ENCODE data around the gene BRD3OS. TPM values are rescaled to one million over a fixed set of nuclear protein-coding genes. Genes with fewer than 3 reads are reported as not detected.

BRD3OS gene
- total and polyA plus RNA-seq, 2 donors (not counting 1 experiment from before 2014, with no cell fraction given) = 12.0 to 25.3 TPM

DNA sequence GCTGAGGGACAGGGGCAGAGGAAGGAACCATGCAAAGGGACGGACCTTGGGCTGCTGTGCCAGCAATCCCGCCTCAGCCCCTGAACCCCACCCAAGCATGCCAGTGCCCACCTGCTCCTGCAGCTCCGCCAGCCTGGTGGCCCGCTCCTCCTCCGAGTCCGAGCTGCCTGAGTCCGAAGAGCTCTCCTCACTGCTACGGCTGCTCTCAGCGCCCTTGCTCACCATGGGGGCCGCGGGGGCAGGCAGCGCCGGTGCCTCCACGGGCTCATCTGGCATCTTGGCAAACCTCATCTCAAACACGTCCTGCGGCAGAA lies 16.3 kb downstream of the BRD3OS start:
- Mint-ChIP-seq H3K27me3 (no peaks in the 10 kb centered on the region), H3K27ac (no peak overlapping the region), H3K9me3 (ENCODE audit: insufficient read depth) (no peaks in the 10 kb centered on the region), H3K4me1 (no peaks in the 10 kb centered on the region), H3K4me3 (no peak overlapping the region)
- peaks cover 1 to 23% (median 10%) of the 10 kb centered on the region in 3 donors for H3K9me3 ChIP-seq (ENCODE audit: control extremely low read depth in 1 of 3, control insufficient read depth in 2 of 3, insufficient read depth in 1 of 3, low read length in 2 of 3)
- DNase-seq (no peak), ATAC-seq (ENCODE audit: low read depth) (no peak)
- H3K79me2 ChIP-seq (ENCODE audit: control insufficient read depth, insufficient read depth, low read length) = no peaks in the 10 kb centered on the region
- peaks cover 14% of the 10 kb centered on the region for H4K20me1 ChIP-seq (ENCODE audit: control insufficient read depth, insufficient read depth, low read length, poor library complexity, severe bottlenecking)
- 97% methylated on average over 16 of the region's 16 CpGs for WGBS (ENCODE audit: insufficient coverage)
- no peak overlapping the region for H3K27ac ChIP-seq (ENCODE audit: low read length in 2 of 2)
- H3K36me3 ChIP-seq (replicated peaks in 1 of 2; ENCODE audit: control extremely low read depth in 1 of 2, control insufficient read depth in 1 of 2, extremely low read depth in 1 of 2, insufficient read depth in 2 of 2, low read length in 1 of 2) = peaks cover 0 to 60% of the 10 kb centered on the region in 2 experiments
- CTCF ChIA-PET = no interaction called here
- intact Hi-C loops (cut with micrococcal nuclease) = no loop called here
- no peak overlapping the region for H3K4me2 ChIP-seq (replicated peaks; ENCODE audit: low read depth, low read length, poor library complexity, severe bottlenecking)
- TF ChIP-seq EZH2 (IDR thresholded peaks at IDR 0.05; ENCODE audit: borderline replicate concordance, insufficient read depth, low read depth, low read length, poor library complexity, severe bottlenecking) = no peak
- TF ChIP-seq, protein P1, sequence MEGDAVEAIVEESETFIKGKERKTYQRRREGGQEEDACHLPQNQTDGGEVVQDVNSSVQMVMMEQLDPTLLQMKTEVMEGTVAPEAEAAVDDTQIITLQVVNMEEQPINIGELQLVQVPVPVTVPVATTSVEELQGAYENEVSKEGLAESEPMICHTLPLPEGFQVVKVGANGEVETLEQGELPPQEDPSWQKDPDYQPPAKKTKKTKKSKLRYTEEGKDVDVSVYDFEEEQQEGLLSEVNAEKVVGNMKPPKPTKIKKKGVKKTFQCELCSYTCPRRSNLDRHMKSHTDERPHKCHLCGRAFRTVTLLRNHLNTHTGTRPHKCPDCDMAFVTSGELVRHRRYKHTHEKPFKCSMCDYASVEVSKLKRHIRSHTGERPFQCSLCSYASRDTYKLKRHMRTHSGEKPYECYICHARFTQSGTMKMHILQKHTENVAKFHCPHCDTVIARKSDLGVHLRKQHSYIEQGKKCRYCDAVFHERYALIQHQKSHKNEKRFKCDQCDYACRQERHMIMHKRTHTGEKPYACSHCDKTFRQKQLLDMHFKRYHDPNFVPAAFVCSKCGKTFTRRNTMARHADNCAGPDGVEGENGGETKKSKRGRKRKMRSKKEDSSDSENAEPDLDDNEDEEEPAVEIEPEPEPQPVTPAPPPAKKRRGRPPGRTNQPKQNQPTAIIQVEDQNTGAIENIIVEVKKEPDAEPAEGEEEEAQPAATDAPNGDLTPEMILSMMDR (IDR thresholded peaks at IDR 0.05) = no peak
- H3K27me3 ChIP-seq (replicated peaks in 1 of 4; ENCODE audit: control extremely low read depth in 1 of 4, control insufficient read depth in 3 of 4, insufficient read depth in 4 of 4, low read length in 3 of 4) = no peaks in the 10 kb centered on the region
- no peaks in the 10 kb centered on the region for H3K4me1 ChIP-seq (ENCODE audit: control insufficient read depth in 2 of 2, insufficient read depth in 2 of 2, low read length in 2 of 2)
- POLR2A ChIA-PET = no interaction called here
- H3K4me3 ChIP-seq (ENCODE audit: control extremely low read depth in 1 of 5, extremely low read depth in 1 of 5, insufficient read depth in 1 of 5, low read depth in 2 of 5, low read length in 4 of 5) = no peak overlapping the region
- no peak overlapping the region for H3K9ac ChIP-seq (ENCODE audit: low read length)
- no peak overlapping the region for H2AFZ ChIP-seq (ENCODE audit: insufficient read depth, low read depth, low read length, poor library complexity, severe bottlenecking)

DNA sequence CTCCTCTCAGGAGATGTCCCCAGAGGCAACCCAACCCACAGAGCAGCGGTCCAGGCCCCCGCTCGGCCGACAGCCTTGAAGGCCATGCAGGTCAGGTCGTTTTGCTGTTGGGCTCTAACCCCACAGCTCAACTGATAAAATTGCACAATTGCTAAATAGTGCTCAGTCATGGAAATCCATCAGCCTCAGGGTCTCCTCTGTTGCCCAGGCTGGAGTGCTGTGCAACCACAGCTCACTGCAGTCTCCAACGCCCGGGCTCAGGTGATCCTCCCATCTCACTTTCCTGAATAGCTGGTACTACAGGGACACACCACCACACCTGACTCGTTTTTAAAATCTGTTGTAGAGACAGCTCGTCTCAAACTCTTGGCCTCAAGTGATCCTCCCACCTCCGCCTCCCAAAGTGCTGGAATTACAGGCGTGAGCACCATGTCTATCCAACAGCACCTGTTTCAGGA lies 18.3 kb downstream of the BRD3OS start:
- peaks cover 0 to 74% of the 10 kb centered on the region in 2 experiments for H3K36me3 ChIP-seq (replicated peaks in 1 of 2; ENCODE audit: control extremely low read depth in 1 of 2, control insufficient read depth in 1 of 2, extremely low read depth in 1 of 2, insufficient read depth in 2 of 2, low read length in 1 of 2)
- ATAC-seq (ENCODE audit: low read depth) (no peak), DNase-seq (no peak)
- WGBS (ENCODE audit: insufficient coverage) = 96% methylated on average over 11 of the region's 11 CpGs
- no peak overlapping the region for H2AFZ ChIP-seq (ENCODE audit: insufficient read depth, low read depth, low read length, poor library complexity, severe bottlenecking)
- H3K27me3 Mint-ChIP-seq = no peaks in the 10 kb centered on the region
- peaks cover 18% of the 10 kb centered on the region for H4K20me1 ChIP-seq (ENCODE audit: control insufficient read depth, insufficient read depth, low read length, poor library complexity, severe bottlenecking)
- H3K4me3 ChIP-seq (ENCODE audit: control extremely low read depth in 1 of 5, extremely low read depth in 1 of 5, insufficient read depth in 1 of 5, low read depth in 2 of 5, low read length in 4 of 5) = no peak overlapping the region
- no peaks in the 10 kb centered on the region for H3K9me3 Mint-ChIP-seq (ENCODE audit: insufficient read depth)
- ChIA-PET POLR2A (no interaction called here), CTCF (no interaction called here)
- H3K27ac ChIP-seq (ENCODE audit: low read length in 2 of 2) = no peak overlapping the region
- H3K79me2 ChIP-seq (ENCODE audit: control insufficient read depth, insufficient read depth, low read length) = no peaks in the 10 kb centered on the region
- intact Hi-C loops (cut with micrococcal nuclease) = no loop called here
- no peak overlapping the region for H3K27ac Mint-ChIP-seq
- H3K9me3 ChIP-seq (ENCODE audit: control extremely low read depth in 1 of 3, control insufficient read depth in 2 of 3, insufficient read depth in 1 of 3, low read length in 2 of 3) = peaks cover 0 to 12% (median under 1%) of the 10 kb centered on the region in 3 donors
- H3K4me1 ChIP-seq (ENCODE audit: control insufficient read depth in 2 of 2, insufficient read depth in 2 of 2, low read length in 2 of 2) = no peaks in the 10 kb centered on the region
- H3K9ac ChIP-seq (ENCODE audit: low read length) = no peak overlapping the region
- H3K4me2 ChIP-seq (replicated peaks; ENCODE audit: low read depth, low read length, poor library complexity, severe bottlenecking) = no peak overlapping the region
- H3K27me3 ChIP-seq (replicated peaks in 1 of 4; ENCODE audit: control extremely low read depth in 1 of 4, control insufficient read depth in 3 of 4, insufficient read depth in 4 of 4, low read length in 3 of 4) = no peaks in the 10 kb centered on the region
- H3K4me1 Mint-ChIP-seq = no peaks in the 10 kb centered on the region
- TF ChIP-seq EZH2 (IDR thresholded peaks at IDR 0.05; ENCODE audit: borderline replicate concordance, insufficient read depth, low read depth, low read length, poor library complexity, severe bottlenecking) = no peak
- TF ChIP-seq, protein P1 (IDR thresholded peaks at IDR 0.05) = no peak
- no peak overlapping the region for H3K4me3 Mint-ChIP-seq
